HepG2 (cell line): ENCODE results near the gene CADM2. TPM values are rescaled to one million over a fixed set of nuclear protein-coding genes. Genes with fewer than 3 reads are reported as not detected.

ENCODE experiments used
- ATAC-seq: fragments of 200-7000 bp; cut with Tn5 transposase; 3 replicates; pipeline ENCODE4 v1.9.1; 2020; ENCODE audit warnings: mild to moderate bottlenecking, moderate library complexity
- BruUV-seq: library from RNA; stranded (reverse); fragments of 400-500 nt; replicated peaks from 2 replicates; lab custom pipeline; 2021; lab: Mats Ljungman, UMichigan
- CTCF ChIA-PET: fragments of 300-600 bp; formaldehyde crosslinking; extraction: SDS; loops from one replicate; lab custom pipeline; 2021; ENCODE audit warnings: low total read pairs, inconsistent platforms, low intra/inter-chr PET ratio; lab: Yijun Ruan, JAX
- POLR2A ChIA-PET: fragments of 350-600 bp; sonication (Branson Sonifier 250); formaldehyde crosslinking; loops from one replicate; lab custom pipeline; 2020; ENCODE audit warnings: antibody characterized with exemption, inconsistent platforms; lab: Yijun Ruan, JAX
- DNase-seq: peaks from one replicate; pipeline ENCODE4 v3.0.0-alpha.2; 2015; ENCODE audit warnings: low spot score
- FAIRE-seq: peaks from 3 replicates; lab custom pipeline; 2011; peaks lifted over from hg19 to GRCh38; lab: Jason Lieb, UNC
- H2AFZ ChIP-seq: one replicate; pipeline ENCODE4 v1.6.1; 2011; ENCODE audit warnings: low read length, inconsistent platforms
- H3K27ac ChIP-seq: fragments of 300-600 bp; 3 replicates; pipeline ENCODE4 v1.8.0; 2011; ENCODE audit warnings: mixed run types, mild to moderate bottlenecking, mixed read lengths, low read length, inconsistent platforms; ENCODE audit not compliant: insufficient read depth; ENCODE audit errors: extremely low read length
- H3K27me3 ChIP-seq, 2 experiments: fragments of 200-600 bp in 1 of 2; 2 replicates in 1 of 2; 3 replicates in 1 of 2; pipeline versions ENCODE4 v1.6.0 to v1.8.0; 2011; ENCODE audit warnings: low read length in 2 of 2, mild to moderate bottlenecking in 2 of 2, moderate library complexity in 2 of 2, inconsistent platforms in 1 of 2; ENCODE audit not compliant: insufficient read depth in 2 of 2, control insufficient read depth in 1 of 2
- H3K36me3 ChIP-seq, 2 experiments: fragments of 200-600 bp in 1 of 2; replicated peaks in 1 of 2; 2 replicates in 1 of 2; 3 replicates in 1 of 2; pipeline versions ENCODE4 v1.5.1 to v1.8.0; 2011; ENCODE audit warnings: low read length in 2 of 2, inconsistent platforms in 1 of 2; ENCODE audit not compliant: insufficient read depth in 2 of 2, control insufficient read depth in 1 of 2
- H3K4me1 ChIP-seq: 2 replicates; pipeline ENCODE4 v1.5.1; 2012; ENCODE audit warnings: low read length, inconsistent platforms; ENCODE audit not compliant: insufficient read depth
- H3K4me2 ChIP-seq: 2 replicates; pipeline ENCODE4 v1.6.0; 2011; ENCODE audit warnings: low read depth, low read length, inconsistent platforms
- H3K4me3 ChIP-seq, 3 experiments: fragments of 200-600 bp in 1 of 3; sonication (generic), shearing (Covaris generic) in 1 of 3; replicated peaks in 1 of 3; 2 replicates each; pipeline ENCODE4 v1.5.1; 2011 to 2016; ENCODE audit warnings: low read length in 3 of 3, inconsistent platforms in 2 of 3, low read depth in 2 of 3, mild to moderate bottlenecking in 2 of 3, control low read depth in 1 of 3, mixed read lengths in 1 of 3; ENCODE audit not compliant: insufficient read depth in 1 of 3
- H3K79me2 ChIP-seq: one replicate; pipeline ENCODE4 v1.6.1; 2011; ENCODE audit warnings: low read length, inconsistent platforms; ENCODE audit not compliant: insufficient read depth
- H3K9ac ChIP-seq: 2 replicates; pipeline ENCODE4 v1.6.0; 2011; ENCODE audit warnings: mild to moderate bottlenecking, low read depth, low read length, inconsistent platforms; ENCODE audit not compliant: insufficient read depth
- H3K9me3 ChIP-seq: 2 replicates; pipeline ENCODE4 v1.5.1; 2012; ENCODE audit warnings: mild to moderate bottlenecking, low read length
- H4K20me1 ChIP-seq: 2 replicates; pipeline ENCODE4 v1.6.0; 2011; ENCODE audit warnings: inconsistent platforms, mild to moderate bottlenecking, low read length, moderate library complexity; ENCODE audit not compliant: insufficient read depth
- CEBPB ChIP-seq: IDR thresholded peaks from 2 replicates; pipeline ENCODE4 v1.6.1; 2011; ENCODE audit warnings: low read depth, low read length, improper control_type of control experiment, borderline replicate concordance
- FOXC1 ChIP-seq: sonication (generic); formaldehyde crosslinking; IDR thresholded peaks from 2 replicates; pipeline ENCODE4 v1.8.0; 2022; ENCODE audit warnings: mild to moderate bottlenecking, missing genetic modification reagents, borderline replicate concordance
- KLF16 ChIP-seq, 2 experiments: sonication (generic) in 1 of 2; formaldehyde crosslinking in 1 of 2; IDR thresholded peaks; 2 replicates each; pipeline versions ENCODE4 v1.6.1 to v1.8.0; 2016 to 2023; ENCODE audit warnings: missing genetic modification reagents in 2 of 2, missing compliant biosample characterization in 1 of 2
- STAT5B ChIP-seq: sonication (generic); formaldehyde crosslinking; IDR thresholded peaks from 2 replicates; pipeline ENCODE4 v1.4.0; 2020; ENCODE audit warnings: missing genetic modification reagents
- ZBED4 ChIP-seq: sonication (generic); formaldehyde crosslinking; IDR thresholded peaks from 2 replicates; pipeline ENCODE4 v1.4.0; 2020; ENCODE audit warnings: missing genetic modification reagents, borderline replicate concordance
- ZBTB3 ChIP-seq: sonication (generic); formaldehyde crosslinking; IDR thresholded peaks from 2 replicates; pipeline ENCODE4 v1.4.0; 2020; ENCODE audit warnings: low read depth, mild to moderate bottlenecking, moderate library complexity, missing genetic modification reagents, borderline replicate concordance
- ZNF432 ChIP-seq: sonication (generic); formaldehyde crosslinking; IDR thresholded peaks from 2 replicates; pipeline ENCODE4 v1.5.0; 2020; ENCODE audit warnings: missing genetic modification reagents, mild to moderate bottlenecking, borderline replicate concordance
- ZNF567 ChIP-seq: sonication (generic); formaldehyde crosslinking; IDR thresholded peaks from 2 replicates; pipeline ENCODE4 v1.8.1; 2023; ENCODE audit warnings: mild to moderate bottlenecking, missing genetic modification reagents, borderline replicate concordance
- ZZZ3 ChIP-seq: sonication (generic); formaldehyde crosslinking; IDR thresholded peaks from 2 replicates; pipeline ENCODE4 v1.4.0; 2020; ENCODE audit warnings: missing genetic modification reagents, mild to moderate bottlenecking, borderline replicate concordance
- WGBS: methylation state at CpG from one replicate; pipeline ENCODE4 v1.1.6; 2017; ENCODE audit warnings: low lambda C conversion rate; 5-methylcytosine and 5-hydroxymethylcytosine counted together
- in situ Hi-C: cut with HindIII; loops from 2 replicates; pipeline ENCODE4 v1.10.0; 2017; ENCODE audit warnings: low pct_unique_long_range_greater_than_20kb; ENCODE audit not compliant: extremely low pct_ligation_motif_present
- intact Hi-C: fragments of 100-400 bp; cut with micrococcal nuclease; formaldehyde crosslinking; loops from one replicate; pipeline ENCODE4 v1.10.0; 2022; ENCODE audit not compliant: unreplicated experiment
- polyA plus RNA-seq, 8 experiments: library from polyadenylated mRNA; depleted of rRNA in 3 of 8; stranded (reverse) in 7 of 8; unstranded in 1 of 8; fragments of >200 nt; fragmentation: Illumina TruSeq in 4 of 8; extraction: Trizol in 4 of 8; gene quantifications; 2 replicates each; pipeline versions ENCODE4 v1.2.1 to v1.2.3, GENCODE V29; 2011 to 2016; ENCODE audit warnings: low read depth in 4 of 8, missing spikeins in 1 of 8, mixed read lengths in 1 of 8; ENCODE audit not compliant: insufficient read depth in 1 of 8
- total RNA-seq, 5 experiments: library from RNA; depleted of rRNA; stranded (reverse); fragments of >200 nt; fragmentation: Illumina TruSeq; extraction: Trizol; gene quantifications; 2 replicates each; pipeline ENCODE4 v1.2.3, GENCODE V29; 2016; ENCODE audit warnings: low read depth in 1 of 5

The CADM2 gene
- total and polyA plus RNA-seq, 2 of the 13 experiments (the other 11 are each of a cell fraction or from before 2014, with no cell fraction given), result not detected

GRCh38 chr3:85264381-85264780, 305.6 kb downstream of the CADM2 start:
- CTCF ChIA-PET, result no interaction called here
- WGBS, result 0% methylated on average over 1 of the region's 1 CpG

More at GRCh38 chr3:85264381-85264780, 305.6 kb downstream of the CADM2 start:
- TF ChIP-seq ZNF432 (CRISPR knock-in tag) (no peak), ZBED4 (CRISPR knock-in tag) (no peak), KLF16 (CRISPR knock-in tag; IDR thresholded peaks at IDR 0.05) (no peak), CEBPB (no peak), ZNF567 (CRISPR knock-in tag) (no peak), STAT5B (CRISPR knock-in tag) (no peak), FOXC1 (CRISPR knock-in tag) (no peak), ZZZ3 (no peak), ZBTB3 (no peak)
- Histone ChIP-seq H3K4me2 (no peak overlapping the region), H2AFZ (no peak overlapping the region), H3K36me3 (no peaks in the 10 kb centered on the region), H3K4me3 (no peak overlapping the region), H3K9me3 (no peaks in the 10 kb centered on the region), H3K4me1 (no peaks in the 10 kb centered on the region), H3K79me2 (no peaks in the 10 kb centered on the region), H3K9ac (no peak overlapping the region), H4K20me1 (no peaks in the 10 kb centered on the region), H3K27ac (no peak overlapping the region), H3K27me3 (no peaks in the 10 kb centered on the region)
- in situ Hi-C loops (no loop called here), intact Hi-C loops (no loop called here)
- FAIRE-seq, result no peak
- no TSS peak for BruUV-seq
- POLR2A ChIA-PET, result no interaction called here
- no peak for DNase-seq
- no peak for ATAC-seq
